PC-3 (cell line): ENCODE measurements around the gene ZMIZ1. TPM values are rescaled to one million over a fixed set of nuclear protein-coding genes. Genes with fewer than 3 reads are reported as not detected.

Source experiments
- ATAC-seq: fragments of 200-7000 bp; cut with Tn5 transposase; 2 replicates; pipeline ENCODE4 v1.9.1; 2020; ENCODE audit warnings: mild to moderate bottlenecking, moderate library complexity
- BruUV-seq: library from RNA; stranded (reverse); fragments of 400-500 nt; replicated peaks from 2 replicates; lab custom pipeline; 2021; lab: Mats Ljungman, UMichigan
- CTCF ChIA-PET: fragments of 300-600 bp; sonication (Branson Sonifier 250); formaldehyde crosslinking; loops from one replicate; lab custom pipeline; 2022; ENCODE audit warnings: antibody characterized with exemption; lab: Charles Lee
- POLR2A ChIA-PET: fragments of 300-600 bp; sonication (Branson Sonifier 250); formaldehyde crosslinking; loops from one replicate; lab custom pipeline; 2022; ENCODE audit warnings: antibody characterized with exemption; ENCODE audit not compliant: unreplicated experiment; lab: Charles Lee
- DNase-seq: peaks from one replicate; pipeline ENCODE4 v3.0.0-alpha.2; 2015
- H2AFZ ChIP-seq: fragments of 300-600 bp; sonication (generic); 2 replicates; pipeline ENCODE4 v1.6.0; 2016; ENCODE audit warnings: antibody characterized with exemption, low read length
- H3F3A ChIP-seq: fragments of 300-600 bp; sonication (generic); one replicate; pipeline ENCODE4 v1.6.0; 2017; ENCODE audit warnings: antibody characterized with exemption, low read length, control low read depth, mild to moderate bottlenecking; ENCODE audit not compliant: unreplicated experiment
- H3K27ac ChIP-seq: fragments of 300-600 bp; sonication (generic); 2 replicates; pipeline ENCODE4 v1.5.1; 2016; ENCODE audit warnings: mild to moderate bottlenecking, low read length
- H3K27me3 ChIP-seq: fragments of 300-600 bp; sonication (generic); 2 replicates; pipeline ENCODE4 v1.6.1; 2016; ENCODE audit warnings: low read length, mixed read lengths
- H3K36me3 ChIP-seq: fragments of 300-600 bp; sonication (generic); 2 replicates; pipeline ENCODE4 v1.6.1; 2016; ENCODE audit warnings: low read depth, mixed run types, low read length, mixed read lengths
- H3K4me1 ChIP-seq: fragments of 300-600 bp; sonication (generic); 2 replicates; pipeline ENCODE4 v1.5.1; 2016; ENCODE audit warnings: low read length; ENCODE audit not compliant: insufficient read depth
- H3K4me2 ChIP-seq: fragments of 300-600 bp; sonication (generic); 2 replicates; pipeline ENCODE4 v1.6.0; 2016; ENCODE audit warnings: low read length
- H3K4me3 ChIP-seq: fragments of 300-600 bp; sonication (generic); 2 replicates; pipeline ENCODE4 v1.5.1; 2016; ENCODE audit warnings: mild to moderate bottlenecking, low read length, mixed read lengths
- H3K79me2 ChIP-seq: fragments of 300-600 bp; sonication (generic); 2 replicates; pipeline ENCODE4 v1.6.1; 2017; ENCODE audit warnings: low read length, mixed read lengths
- H3K9ac ChIP-seq: fragments of 300-600 bp; sonication (generic); 2 replicates; pipeline ENCODE4 v1.6.0; 2016; ENCODE audit warnings: mild to moderate bottlenecking, low read length
- H3K9me2 ChIP-seq: fragments of 300-600 bp; sonication (generic); replicated peaks from 2 replicates; pipeline ENCODE4 v1.6.1; 2016; ENCODE audit warnings: mixed run types, low read length, mixed read lengths
- H3K9me3 ChIP-seq: fragments of 300-600 bp; sonication (generic); 2 replicates; pipeline ENCODE4 v1.6.1; 2016; ENCODE audit warnings: low read length, mixed read lengths
- H4K20me1 ChIP-seq: fragments of 300-600 bp; sonication (generic); 2 replicates; pipeline ENCODE4 v1.6.1; 2016; ENCODE audit warnings: low read length, mixed read lengths
- CTCF ChIP-seq: fragments of 300-600 bp; sonication (generic); conservative IDR thresholded peaks from 2 replicates; pipeline ENCODE4 v1.5.1; 2017; ENCODE audit warnings: antibody characterized with exemption, low read depth, mild to moderate bottlenecking, low read length
- EZH2 ChIP-seq: fragments of 300-600 bp; sonication (generic); IDR thresholded peaks from one replicate; pipeline ENCODE4 v1.6.1; 2017; ENCODE audit warnings: antibody characterized with exemption, mild to moderate bottlenecking, low read length; ENCODE audit not compliant: unreplicated experiment
- EZH2phosphoT487 ChIP-seq: fragments of 300-600 bp; sonication (generic); IDR thresholded peaks from 2 replicates; pipeline ENCODE4 v1.6.1; 2018; ENCODE audit warnings: mild to moderate bottlenecking, antibody characterized with exemption, low read length, borderline replicate concordance
- intact Hi-C: fragments of 100-400 bp; cut with micrococcal nuclease; formaldehyde crosslinking; loops from 2 replicates; pipeline ENCODE4 v1.9.0; 2023
- total RNA-seq: library from RNA; depleted of rRNA; stranded (reverse); fragments of >200 nt; gene quantifications from 2 replicates; pipeline ENCODE4 v1.2.3, GENCODE V29; 2014

The ZMIZ1 gene
- total RNA-seq, 1 experiment from 2014 or later: 55.4 TPM

- Histone ChIP-seq H3K9ac (no peak overlapping the region), H3K27me3 (no peaks in the 10 kb centered on the region), H3K79me2 (peaks cover 99% of the 10 kb centered on the region), H3K4me2 (no peak overlapping the region), H3K9me2 (no peaks in the 10 kb centered on the region), H4K20me1 (peaks cover 88% of the 10 kb centered on the region), H3F3A (no peaks in the 10 kb centered on the region), H2AFZ (no peak overlapping the region), H3K9me3 (no peaks in the 10 kb centered on the region), H3K27ac (no peak overlapping the region), H3K36me3 (no peaks in the 10 kb centered on the region), H3K4me1 (no peaks in the 10 kb centered on the region), H3K4me3 (no peak overlapping the region)
- ChIA-PET CTCF (no interaction called here), POLR2A (no interaction called here)
- TF ChIP-seq EZH2phosphoT487 (no peak), CTCF (no peak), EZH2 (no peak)
- no peak for DNase-seq
- no peak for ATAC-seq
- intact Hi-C loops: no loop called here
- BruUV-seq: no TSS peak
Observed at GRCh38 chr10:79103585-79103984, 34.8 kb downstream of the ZMIZ1 start.

GRCh38 chr10:79105150-79105739 is 36.5 kb downstream of the ZMIZ1 start:
- POLR2A ChIA-PET: interaction anchor here (0.7 kb wide), 1 partner anchor 88 kb away, joined by 3 read pairs; no protein-coding TSS in a partner anchor
- DNase-seq (peak; percentile 51), ATAC-seq (peak; percentile 47)
- H3K4me3 ChIP-seq: no peak overlapping the region
- no peaks in the 10 kb centered on the region for H3F3A ChIP-seq
- intact Hi-C loops: loop anchor here (2.0 kb wide), 1 partner anchor 34 kb away; no protein-coding TSS in a partner anchor
- no peak overlapping the region for H2AFZ ChIP-seq
- no peak overlapping the region for H3K27ac ChIP-seq
- H3K9me2 ChIP-seq: no peaks in the 10 kb centered on the region
- H3K79me2 ChIP-seq: peaks cover 99% of the 10 kb centered on the region
- no TSS peak for BruUV-seq
- no peaks in the 10 kb centered on the region for H3K27me3 ChIP-seq
- H3K9ac ChIP-seq: no peak overlapping the region
- CTCF ChIA-PET: interaction anchor here (0.6 to 1.5 kb wide), 2 partner anchors 90 to 267 kb away, joined by 6 to 8 read pairs; no protein-coding TSS in a partner anchor
- H3K4me2 ChIP-seq: no peak overlapping the region
- H4K20me1 ChIP-seq: peaks cover 84% of the 10 kb centered on the region
- no peak for TF ChIP-seq EZH2
- peak; percentile 36; the same call in 1 of the 2 replicates for TF ChIP-seq CTCF
- no peak for TF ChIP-seq EZH2phosphoT487
- no peaks in the 10 kb centered on the region for H3K9me3 ChIP-seq
- no peaks in the 10 kb centered on the region for H3K36me3 ChIP-seq
- no peaks in the 10 kb centered on the region for H3K4me1 ChIP-seq

GRCh38 chr10:79105818-79106217 is 37.1 kb downstream of the ZMIZ1 start:
- Histone ChIP-seq H4K20me1 (peaks cover 79% of the 10 kb centered on the region), H3K4me1 (peaks cover under 1% of the 10 kb centered on the region; the same call in 1 of the 2 replicates), H3K4me3 (no peak overlapping the region), H3K9me3 (no peaks in the 10 kb centered on the region), H3K36me3 (peaks cover 5% of the 10 kb centered on the region; the same call in 1 of the 2 replicates), H3K4me2 (no peak overlapping the region), H3F3A (no peaks in the 10 kb centered on the region), H3K27ac (no peak overlapping the region), H2AFZ (no peak overlapping the region), H3K27me3 (no peaks in the 10 kb centered on the region), H3K9me2 (no peaks in the 10 kb centered on the region), H3K79me2 (peaks cover 99% of the 10 kb centered on the region), H3K9ac (no peak overlapping the region)
- TF ChIP-seq CTCF: no peak
- TF ChIP-seq EZH2: no peak
- TF ChIP-seq EZH2phosphoT487: no peak
- ATAC-seq (no peak), DNase-seq (no peak)
- ChIA-PET CTCF (interaction anchor here (1.5 kb wide), 1 partner anchor 89 kb away, joined by 8 read pairs; no protein-coding TSS in a partner anchor), POLR2A (interaction anchor here (0.6 kb wide), 1 partner anchor 52 kb away, joined by 3 read pairs; no protein-coding TSS in a partner anchor)
- no TSS peak for BruUV-seq
- intact Hi-C loops: loop anchor here (2.0 kb wide), 1 partner anchor 35 kb away; no protein-coding TSS in a partner anchor
